HG03175 (cell line): ENCODE results near the gene PRM3.
A peak's percentile ranks its signal among the peaks of the same experiment; 100 is the strongest.
"Not testable (repeated sequence)": the region's sequence is repeated elsewhere in the genome, so short reads cannot be mapped to it uniquely, and the experiment has no call there.

ENCODE experiments used
- ATAC-seq: cut with Tn5 transposase; IDR thresholded peaks from one replicate; pipeline ENCODE4 v1.9.1; 2021; ENCODE audit warnings: mild to moderate bottlenecking, moderate library complexity; ENCODE audit not compliant: unreplicated experiment

Gene PRM3

GRCh38 chr16:11306381-11306780 is 33.0 kb upstream of the PRM3 start:
- no peak for ATAC-seq

- no peak for ATAC-seq
Measured at GRCh38 chr16:11303405-11304138, 30.1 kb upstream of the PRM3 start.

- ATAC-seq: no peak
Measured at GRCh38 chr16:11302977-11303376, 29.5 kb upstream of the PRM3 start.

GRCh38 chr16:11301645-11302501 is 28.4 kb upstream of the PRM3 start:
- ATAC-seq: no peak

GRCh38 chr16:11300560-11300892 is 27.1 kb upstream of the PRM3 start:
- no peak for ATAC-seq

GRCh38 chr16:11299865-11300559 is 26.6 kb upstream of the PRM3 start:
- ATAC-seq: no peak

- not testable (repeated sequence) for ATAC-seq
Measured at GRCh38 chr16:11298950-11299547, 25.6 kb upstream of the PRM3 start.

GRCh38 chr16:11298143-11298900 is 24.9 kb upstream of the PRM3 start:
- no peak for ATAC-seq

GRCh38 chr16:11297492-11298142 is 24.2 kb upstream of the PRM3 start:
- peak; percentile 90 for ATAC-seq

GRCh38 chr16:11296706-11297491 is 23.5 kb upstream of the PRM3 start:
- peak; percentile 9 for ATAC-seq

- ATAC-seq: no peak
Measured at GRCh38 chr16:11296351-11296705, 22.9 kb upstream of the PRM3 start.

- no peak for ATAC-seq
Measured at GRCh38 chr16:11295672-11296071, 22.2 kb upstream of the PRM3 start.

- ATAC-seq: no peak
Measured at GRCh38 chr16:11292076-11292748, 18.8 kb upstream of the PRM3 start.

GRCh38 chr16:11291091-11291703 is 17.8 kb upstream of the PRM3 start:
- no peak for ATAC-seq

GRCh38 chr16:11290102-11290893 is 16.9 kb upstream of the PRM3 start:
- ATAC-seq: no peak

- not testable (repeated sequence) for ATAC-seq
Measured at GRCh38 chr16:11289696-11290095, 16.3 kb upstream of the PRM3 start.

- no peak for ATAC-seq
Measured at GRCh38 chr16:11289202-11289601, 15.8 kb upstream of the PRM3 start.

GRCh38 chr16:11285842-11286241 is 12.4 kb upstream of the PRM3 start:
- ATAC-seq: no peak
